Stimulated activated CD4-positive, alpha-beta T cell treated with anti-CD3 and anti-CD28 coated beads, Interleukin-2, amount 100 ng/mL, for 24 hours (primary cell): ENCODE results near the gene MED12.

Source experiments
- DNase-seq, 2 donors: peaks; one replicate each; pipeline ENCODE4 v3.0.0-alpha.2; 2020

Gene MED12

GRCh38 chrX:71107762-71108360 is 10.5 kb upstream of the MED12 start:
- peak in 1 of 2 donors; percentile 45 for DNase-seq

- DNase-seq, result no peak
Measured at GRCh38 chrX:71109051-71109450, 9.3 kb upstream of the MED12 start.

- DNase-seq, result peak; percentile 59 to 76
Measured at GRCh38 chrX:71111141-71111843, 7.1 kb upstream of the MED12 start, which contains the start of gene IL2RG. TSS of gene IL2RG (minus strand) at chrX:71111577. CDS start at chrX:71111539, 38 bp downstream.

- DNase-seq, result no peak
Measured at GRCh38 chrX:71111921-71112431, 6.4 kb upstream of the MED12 start.

- DNase-seq, result no peak
Measured at GRCh38 chrX:71117358-71117757, 1.0 kb upstream of the MED12 start.

GRCh38 chrX:71118985-71119535 is 664 bp downstream of the MED12 start:
- no peak for DNase-seq

GRCh38 chrX:71128166-71128833 is 9.9 kb downstream of the MED12 start:
- no peak for DNase-seq

GRCh38 chrX:71128915-71129765 is 10.7 kb downstream of the MED12 start:
- DNase-seq, result peak; percentile 76

- no peak for DNase-seq
Measured at GRCh38 chrX:71131510-71131909, 13.1 kb downstream of the MED12 start.

- DNase-seq, result no peak
Measured at GRCh38 chrX:71140440-71140839, 22.0 kb downstream of the MED12 start.

GRCh38 chrX:71143508-71143907 is 25.1 kb downstream of the MED12 start:
- DNase-seq, result no peak

GRCh38 chrX:71144651-71145050 is 26.3 kb downstream of the MED12 start, which contains the start of gene NLGN3:
TSS of gene NLGN3 (plus strand) at chrX:71144841. CDS start at chrX:71147750, 2,909 bp downstream.
- no peak for DNase-seq

- DNase-seq, result no peak
Measured at GRCh38 chrX:71147496-71148277, 29.3 kb downstream of the MED12 start.

GRCh38 chrX:71148278-71148663 is 29.9 kb downstream of the MED12 start:
- DNase-seq, result no peak

- no peak for DNase-seq
Measured at GRCh38 chrX:71151366-71151765, 33.0 kb downstream of the MED12 start.

GRCh38 chrX:71154196-71154595 is 35.8 kb downstream of the MED12 start:
- no peak for DNase-seq

GRCh38 chrX:71154641-71155040 is 36.2 kb downstream of the MED12 start:
- DNase-seq, result no peak

GRCh38 chrX:71158603-71159002 is 40.2 kb downstream of the MED12 start:
- no peak for DNase-seq

- DNase-seq, result no peak
Measured at GRCh38 chrX:71159335-71159734, 40.9 kb downstream of the MED12 start.

- DNase-seq, result no peak
Measured at GRCh38 chrX:71160475-71160874, 42.1 kb downstream of the MED12 start.

GRCh38 chrX:71162981-71163380 is 44.6 kb downstream of the MED12 start:
- DNase-seq, result no peak

GRCh38 chrX:71164071-71164470 is 45.7 kb downstream of the MED12 start:
- no peak for DNase-seq
